HL-60 (cell line): ENCODE results near the gene MYO5B.

Experiments
- CTCF ChIP-seq: IDR thresholded peaks from one replicate; pipeline ENCODE4 v1.5.1; 2011; ENCODE audit warnings: low read length, control low read depth, inconsistent platforms; ENCODE audit not compliant: insufficient read depth
- REST ChIP-seq: IDR thresholded peaks from 2 replicates; pipeline ENCODE4 v1.6.1; 2012; ENCODE audit warnings: low read depth; ENCODE audit not compliant: insufficient replicate concordance
- SPI1 ChIP-seq: IDR thresholded peaks from 2 replicates; pipeline ENCODE4 v1.6.1; 2012; ENCODE audit warnings: low read depth, mild to moderate bottlenecking, borderline replicate concordance

GRCh38 chr18:49960376-49960775 is 234.6 kb downstream of the MYO5B start:
- TF ChIP-seq CTCF (no peak), SPI1 (no peak), REST (no peak)
